KBM-7 (cell line): ENCODE data around the gene TMEM120A.

Experiments used
- DNase-seq: peaks from one replicate; pipeline ENCODE4 v3.0.0-alpha.2; 2015
- in situ Hi-C: fragments of 300-500 bp; cut with MboI; formaldehyde crosslinking; loops from 2 replicates; pipeline ENCODE4 v1.14.3; 2020; ENCODE audit warnings: low sequenced_read_pairs, low pct_unique_long_range_greater_than_20kb, mixed read lengths

TMEM120A gene

GRCh38 chr7:75937958-75938786 lies 56.2 kb downstream of the TMEM120A start:
- DNase-seq, result no peak
- in situ Hi-C loops, result no loop called here
